M059J (cell line): Measurements from ENCODE around the gene PCMTD2. TPM values are rescaled to one million over a fixed set of nuclear protein-coding genes. Genes with fewer than 3 reads are reported as not detected.
"Not testable (repeated sequence)": the region's sequence is repeated elsewhere in the genome, so short reads cannot be mapped to it uniquely, and the experiment has no call there.

Experiments
- DNase-seq: peaks from one replicate; pipeline ENCODE4 v3.0.0-alpha.2; 2012; ENCODE audit warnings: low read depth
- total RNA-seq: library from RNA; depleted of rRNA; stranded (reverse); fragments of >200 nt; shearing (Covaris generic); gene quantifications from 2 replicates; pipeline ENCODE4 v1.2.3, GENCODE V29; 2014

PCMTD2 gene
- total RNA-seq, 1 experiment from 2014 or later, result 28.6 TPM

- peak; percentile 91 for DNase-seq
Observed at GRCh38 chr20:64224351-64225170, 31.0 kb upstream of the PCMTD2 start.

- no peak for DNase-seq
Observed at GRCh38 chr20:64225171-64225595, 30.4 kb upstream of the PCMTD2 start.

GRCh38 chr20:64225828-64226598 is 29.5 kb upstream of the PCMTD2 start:
- no peak for DNase-seq

GRCh38 chr20:64226686-64227580 is 28.6 kb upstream of the PCMTD2 start:
- no peak for DNase-seq

- no peak for DNase-seq
Observed at GRCh38 chr20:64228086-64228653, 27.4 kb upstream of the PCMTD2 start.

GRCh38 chr20:64228751-64229506 is 26.6 kb upstream of the PCMTD2 start:
- no peak for DNase-seq

GRCh38 chr20:64229507-64230061 is 26.0 kb upstream of the PCMTD2 start:
- no peak for DNase-seq

GRCh38 chr20:64230461-64231145 is 24.9 kb upstream of the PCMTD2 start:
- no peak for DNase-seq

- DNase-seq, result no peak
Observed at GRCh38 chr20:64231621-64232550, 23.7 kb upstream of the PCMTD2 start.

- DNase-seq, result peak; percentile 61
Observed at GRCh38 chr20:64232794-64233193, 22.8 kb upstream of the PCMTD2 start.

GRCh38 chr20:64233725-64234124 is 21.8 kb upstream of the PCMTD2 start:
- DNase-seq, result peak; percentile 17

- DNase-seq, result no peak
Observed at GRCh38 chr20:64234291-64234791, 21.2 kb upstream of the PCMTD2 start.

- DNase-seq, result not testable (repeated sequence)
Observed at GRCh38 chr20:64234921-64235565, 20.5 kb upstream of the PCMTD2 start.

GRCh38 chr20:64236137-64237088 is 19.1 kb upstream of the PCMTD2 start:
- no peak for DNase-seq

- no peak for DNase-seq
Observed at GRCh38 chr20:64237316-64237715, 18.2 kb upstream of the PCMTD2 start.

- no peak for DNase-seq
Observed at GRCh38 chr20:64238115-64238825, 17.3 kb upstream of the PCMTD2 start.
